WTC11 (cell line): Measurements from ENCODE around the gene ZNF438. TPM values are rescaled to one million over a fixed set of nuclear protein-coding genes. Genes with fewer than 3 reads are reported as not detected.

Experiments
- ATAC-seq: fragments of 200-7000 bp; cut with Tn5 transposase; 2 replicates; pipeline ENCODE4 v1.10.0; 2021; ENCODE audit warnings: mild to moderate bottlenecking, moderate library complexity
- CTCF ChIA-PET: fragments of 300-600 bp; sonication (Branson Sonifier 250); formaldehyde crosslinking; loops from one replicate; lab custom pipeline; 2021; ENCODE audit warnings: antibody characterized with exemption; lab: Charles Lee
- POLR2A ChIA-PET: fragments of 350-600 bp; sonication (Branson Sonifier 250); formaldehyde crosslinking; loops from one replicate; lab custom pipeline; 2021; ENCODE audit warnings: antibody characterized with exemption; lab: Charles Lee
- DNase-seq: peaks from one replicate; pipeline ENCODE4 v3.0.0; 2021; ENCODE audit warnings: low spot score
- H3K27ac Mint-ChIP-seq: 2 replicates; pipeline ENCODE4 v1.8.0; 2021; ENCODE audit warnings: mixed read lengths
- H3K27me3 Mint-ChIP-seq: 2 replicates; pipeline ENCODE4 v1.8.0; 2021; ENCODE audit warnings: low read depth, mild to moderate bottlenecking, moderate library complexity, mixed read lengths
- H3K36me3 Mint-ChIP-seq: 2 replicates; pipeline ENCODE4 v1.8.0; 2021; ENCODE audit warnings: mixed read lengths
- H3K4me1 Mint-ChIP-seq: 2 replicates; pipeline ENCODE4 v1.8.0; 2022; ENCODE audit warnings: mixed read lengths
- H3K4me3 Mint-ChIP-seq: 2 replicates; pipeline ENCODE4 v1.8.0; 2021; ENCODE audit warnings: mild to moderate bottlenecking, moderate library complexity, mixed read lengths
- H3K9me3 Mint-ChIP-seq: 2 replicates; pipeline ENCODE4 v1.8.0; 2021; ENCODE audit warnings: mixed read lengths
- ARID4B ChIP-seq: sonication (generic); formaldehyde crosslinking; IDR thresholded peaks from 2 replicates; pipeline ENCODE4 v1.8.0; 2023; ENCODE audit warnings: missing genetic modification reagents, mild to moderate bottlenecking, borderline replicate concordance
- ATF2 ChIP-seq: sonication (generic); formaldehyde crosslinking; IDR thresholded peaks from 2 replicates; pipeline ENCODE4 v1.8.1; 2022; ENCODE audit warnings: low read depth, missing genetic modification reagents, borderline replicate concordance
- CBFB ChIP-seq: sonication (generic); formaldehyde crosslinking; IDR thresholded peaks from 2 replicates; pipeline ENCODE4 v1.8.1; 2022; ENCODE audit warnings: mild to moderate bottlenecking, low read depth, missing genetic modification reagents
- E2F1 ChIP-seq: sonication (generic); formaldehyde crosslinking; IDR thresholded peaks from 2 replicates; pipeline ENCODE4 v1.8.0; 2022; ENCODE audit warnings: mild to moderate bottlenecking, missing genetic modification reagents
- E2F4 ChIP-seq: sonication (generic); formaldehyde crosslinking; IDR thresholded peaks from 2 replicates; pipeline ENCODE4 v1.8.1; 2022; ENCODE audit warnings: low read depth, mild to moderate bottlenecking, moderate library complexity, missing genetic modification reagents, borderline replicate concordance
- ELF4 ChIP-seq: sonication (generic); formaldehyde crosslinking; IDR thresholded peaks from 2 replicates; pipeline ENCODE4 v1.8.1; 2022; ENCODE audit warnings: low read depth, mild to moderate bottlenecking, moderate library complexity, missing genetic modification reagents
- FOXP4 ChIP-seq: sonication (generic); formaldehyde crosslinking; IDR thresholded peaks from 2 replicates; pipeline ENCODE4 v1.8.0; 2022; ENCODE audit warnings: mild to moderate bottlenecking, missing genetic modification reagents
- MYBL2 ChIP-seq: sonication (generic); formaldehyde crosslinking; IDR thresholded peaks from 2 replicates; pipeline ENCODE4 v1.8.1; 2023; ENCODE audit warnings: mild to moderate bottlenecking, moderate library complexity, missing genetic modification reagents
- SMAD3 ChIP-seq: sonication (generic); formaldehyde crosslinking; IDR thresholded peaks from 2 replicates; pipeline ENCODE4 v1.8.0; 2022; ENCODE audit warnings: missing genetic modification reagents, mild to moderate bottlenecking, borderline replicate concordance
- TEAD4 ChIP-seq: sonication (generic); formaldehyde crosslinking; IDR thresholded peaks from 2 replicates; pipeline ENCODE4 v1.8.0; 2022; ENCODE audit warnings: mild to moderate bottlenecking, missing genetic modification reagents
- USF2 ChIP-seq: sonication (generic); formaldehyde crosslinking; IDR thresholded peaks from 2 replicates; pipeline ENCODE4 v1.8.1; 2023; ENCODE audit warnings: mild to moderate bottlenecking, missing genetic modification reagents, moderate library complexity
- ZNF138 ChIP-seq: sonication (generic); formaldehyde crosslinking; conservative IDR thresholded peaks from 2 replicates; pipeline ENCODE4 v1.8.1; 2022; ENCODE audit warnings: mild to moderate bottlenecking, moderate library complexity, missing genetic modification reagents
- ZNF232 ChIP-seq: sonication (generic); formaldehyde crosslinking; IDR thresholded peaks from 2 replicates; pipeline ENCODE4 v1.8.0; 2022; ENCODE audit warnings: mild to moderate bottlenecking, missing genetic modification reagents
- ZNF281 ChIP-seq: sonication (generic); formaldehyde crosslinking; IDR thresholded peaks from 2 replicates; pipeline ENCODE4 v1.8.0; 2023; ENCODE audit warnings: mild to moderate bottlenecking, missing genetic modification reagents
- ZNF425 ChIP-seq: fragments of 250-450 bp; sonication (Bioruptor Pico); conservative IDR thresholded peaks from 2 replicates; pipeline ENCODE4 v1.9.0; 2021; ENCODE audit warnings: mild to moderate bottlenecking
- ZNF512 ChIP-seq: sonication (generic); formaldehyde crosslinking; IDR thresholded peaks from 2 replicates; pipeline ENCODE4 v1.8.1; 2022; ENCODE audit warnings: missing genetic modification reagents, borderline replicate concordance
- ZSCAN18 ChIP-seq: fragments of 250-450 bp; sonication (Bioruptor Pico); IDR thresholded peaks from 2 replicates; pipeline ENCODE4 v2.1.2; 2022; ENCODE audit warnings: mild to moderate bottlenecking, moderate library complexity
- total RNA-seq: library from RNA; stranded (reverse); gene quantifications from 3 replicates; pipeline ENCODE4 v1.2.3, GENCODE V29; 2021

ZNF438 gene
- total RNA-seq, 1 experiment from 2014 or later: 1.9 TPM

- CTCF ChIA-PET: no interaction called here
- H3K27ac Mint-ChIP-seq: no peak overlapping the region
- DNase-seq: no peak
- POLR2A ChIA-PET: no interaction called here
- no peak overlapping the region for H3K4me3 Mint-ChIP-seq
- H3K9me3 Mint-ChIP-seq: peaks cover 16% of the 10 kb centered on the region; the same call in 1 of the 2 replicates
- no peak for ATAC-seq
- H3K36me3 Mint-ChIP-seq: peaks cover 2% of the 10 kb centered on the region; the same call in 1 of the 2 replicates
- peaks cover 4% of the 10 kb centered on the region for H3K27me3 Mint-ChIP-seq
- H3K4me1 Mint-ChIP-seq: peaks cover 39% of the 10 kb centered on the region
- TF ChIP-seq ZNF512 (CRISPR knock-in tag) (no peak), ZNF425 (no peak), ZSCAN18 (CRISPR knock-in tag) (no peak), ZNF138 (CRISPR knock-in tag) (no peak), E2F1 (CRISPR knock-in tag) (no peak), TEAD4 (CRISPR knock-in tag) (no peak), FOXP4 (CRISPR knock-in tag) (no peak), ZNF281 (no peak), ATF2 (CRISPR knock-in tag) (no peak), ELF4 (CRISPR knock-in tag) (no peak), E2F4 (CRISPR knock-in tag) (no peak), SMAD3 (CRISPR knock-in tag) (no peak), CBFB (no peak), ARID4B (CRISPR knock-in tag) (no peak), MYBL2 (CRISPR knock-in tag) (no peak), ZNF232 (CRISPR knock-in tag) (no peak), USF2 (CRISPR knock-in tag) (no peak)
Observed at GRCh38 chr10:30883751-30884150, 147.9 kb downstream of the ZNF438 start.
